GM21723 (cell line): ENCODE results near the gene AGFG1.
A peak's percentile ranks its signal among the peaks of the same experiment; 100 is the strongest.

Experiments used
- ATAC-seq: cut with Tn5 transposase; IDR thresholded peaks from one replicate; pipeline ENCODE4 v1.9.1; 2021; ENCODE audit warnings: mild to moderate bottlenecking, moderate library complexity; ENCODE audit not compliant: unreplicated experiment

Gene AGFG1

GRCh38 chr2:227602358-227602757 lies 130.4 kb downstream of the AGFG1 start:
- ATAC-seq = no peak

- no peak for ATAC-seq
These were observed 134.5 kb downstream of the AGFG1 start for GRCh38 chr2:227606476-227606875.

- ATAC-seq = no peak
These were observed 136.0 kb downstream of the AGFG1 start for GRCh38 chr2:227607941-227608340.

- peak; percentile 53 for ATAC-seq
These were observed 136.8 kb downstream of the AGFG1 start for GRCh38 chr2:227608561-227609338.

- no peak for ATAC-seq
These were observed 138.2 kb downstream of the AGFG1 start for GRCh38 chr2:227610123-227610522.
